H1 (cell line): ENCODE measurements around the gene TASOR2. TPM values are rescaled to one million over a fixed set of nuclear protein-coding genes. Genes with fewer than 3 reads are reported as not detected.
A peak's percentile ranks its signal among the peaks of the same experiment; 100 is the strongest.

Experiments
- BACH1 ChIP-seq: IDR thresholded peaks from 2 replicates; pipeline ENCODE4 v1.6.1; 2012; ENCODE audit warnings: low read length, improper control_type of control experiment
- CBX5 ChIP-seq: fragments of 300-800, 300-1000 bp; sonication (generic); IDR thresholded peaks from 2 replicates; pipeline ENCODE4 v1.7.1; 2016; ENCODE audit warnings: antibody characterized with exemption, low read length, low read depth
- CBX8 ChIP-seq: fragments of 300-800, 300-1000 bp; sonication (generic); IDR thresholded peaks from 2 replicates; pipeline ENCODE4 v1.7.1; 2016; ENCODE audit warnings: low read depth, low read length, borderline replicate concordance
- JUND ChIP-seq: IDR thresholded peaks from 2 replicates; pipeline ENCODE4 v1.6.1; 2011; ENCODE audit warnings: mild to moderate bottlenecking, improper control_type of control experiment, low read length
- KDM5A ChIP-seq: fragments of 200-600 bp; IDR thresholded peaks from 2 replicates; pipeline ENCODE4 v1.7.1; 2012; ENCODE audit warnings: mild to moderate bottlenecking, low read length, inconsistent platforms, mixed read lengths
- NANOG ChIP-seq: IDR thresholded peaks from 2 replicates; pipeline ENCODE4 v1.6.1; 2011; ENCODE audit warnings: low read length, low read depth, mild to moderate bottlenecking, inconsistent platforms; ENCODE audit not compliant: insufficient read depth, poor library complexity, severe bottlenecking
- PHF8 ChIP-seq: fragments of 200-600 bp; sonication (generic); conservative IDR thresholded peaks from 2 replicates; pipeline ENCODE4 v1.7.1; 2012; ENCODE audit warnings: low read depth, mild to moderate bottlenecking, inconsistent platforms, low read length, moderate library complexity
- POLR2A ChIP-seq, 2 experiments: IDR thresholded peaks; 1 replicate in 1 of 2; 2 replicates in 1 of 2; pipeline ENCODE4 v1.6.1; 2011; ENCODE audit warnings: low read depth in 2 of 2, low read length in 2 of 2, mild to moderate bottlenecking in 2 of 2; ENCODE audit errors: control extremely low read depth in 1 of 2
- POLR2AphosphoS5 ChIP-seq: IDR thresholded peaks from 2 replicates; pipeline ENCODE4 v1.6.1; 2011; ENCODE audit warnings: low read depth, low read length
- RAD21 ChIP-seq, 2 experiments: IDR thresholded peaks in 1 of 2; conservative IDR thresholded peaks in 1 of 2; 2 replicates each; pipeline ENCODE4 v1.6.1; 2011; ENCODE audit warnings: low read depth in 2 of 2, low read length in 2 of 2, improper control_type of control experiment in 1 of 2, inconsistent platforms in 1 of 2, mild to moderate bottlenecking in 1 of 2, moderate library complexity in 1 of 2
- RFX5 ChIP-seq: IDR thresholded peaks from 2 replicates; pipeline ENCODE4 v1.6.1; 2011; ENCODE audit warnings: low read depth, low read length, improper control_type of control experiment, borderline replicate concordance
- SAP30 ChIP-seq: fragments of 300-600 bp; sonication (generic); IDR thresholded peaks from 2 replicates; pipeline ENCODE4 v1.7.1; 2012; ENCODE audit warnings: low read length, moderate library complexity, mild to moderate bottlenecking, inconsistent platforms; ENCODE audit not compliant: insufficient read depth, insufficient replicate concordance
- SIRT6 ChIP-seq: IDR thresholded peaks from one replicate; pipeline ENCODE4 v1.7.1; 2012; ENCODE audit warnings: low read length, inconsistent platforms
- SIX5 ChIP-seq: IDR thresholded peaks from 2 replicates; pipeline ENCODE4 v1.6.1; 2011; ENCODE audit warnings: mild to moderate bottlenecking, low read depth, low read length
- SP1 ChIP-seq: IDR thresholded peaks from 2 replicates; pipeline ENCODE4 v1.6.1; 2011; ENCODE audit warnings: low read depth, low read length
- SP4 ChIP-seq: IDR thresholded peaks from 2 replicates; pipeline ENCODE4 v1.6.1; 2012; ENCODE audit warnings: low read length, inconsistent platforms
- SRF ChIP-seq: IDR thresholded peaks from 2 replicates; pipeline ENCODE4 v1.6.1; 2011; ENCODE audit warnings: mild to moderate bottlenecking, low read depth, low read length, moderate library complexity
- ZNF274 ChIP-seq: IDR thresholded peaks from 2 replicates; pipeline ENCODE4 v1.7.0; 2012; ENCODE audit warnings: low read length, borderline replicate concordance; ENCODE audit errors: extremely low read depth
- polyA plus RNA-seq, 7 experiments: library from polyadenylated mRNA; depleted of rRNA in 3 of 7; stranded (reverse) in 5 of 7; unstranded in 2 of 7; fragments of >200 nt in 5 of 7; fragments of 200-250 nt in 2 of 7; gene quantifications; 1 replicate in 5 of 7; 2 replicates in 1 of 7; 4 replicates in 1 of 7; pipeline versions ENCODE4 v1.2.1 to v1.2.3, GENCODE V29; 2011 to 2013; ENCODE audit warnings: missing spikeins in 2 of 7, mixed read lengths in 2 of 7
- total RNA-seq: library from RNA; stranded (reverse); fragmentation: NEBNext Ultra II Directional; extraction: Animal tissue kit (Norgen Biotek cat#: 25700); gene quantifications from 2 replicates; pipeline ENCODE4 v1.2.1, GENCODE V29; 2021
- TF ChIP-seq, protein P1 (sequence below): IDR thresholded peaks from 2 replicates; pipeline ENCODE4 v1.6.1; 2011; ENCODE audit warnings: low read depth, mild to moderate bottlenecking, low read length; ENCODE audit not compliant: insufficient read depth
- TF ChIP-seq, protein P2 (sequence below), 3 experiments: IDR thresholded peaks; 1 replicate in 2 of 3; 2 replicates in 1 of 3; pipeline versions ENCODE4 v1.5.1 to v1.6.1; 2011; ENCODE audit warnings: low read length in 3 of 3, mild to moderate bottlenecking in 3 of 3, inconsistent platforms in 2 of 3, low read depth in 1 of 3, moderate library complexity in 1 of 3; ENCODE audit not compliant: insufficient read depth in 1 of 3; ENCODE audit errors: control extremely low read depth in 1 of 3
- TF ChIP-seq, protein P3 (sequence below): IDR thresholded peaks from 2 replicates; pipeline ENCODE4 v1.6.1; 2012; ENCODE audit warnings: inconsistent platforms

TASOR2 gene
- total and polyA plus RNA-seq, 2 of the 8 experiments (the other 6 are each of a cell fraction or from before 2014, with no cell fraction given), result 13.1 to 74.9 TPM

- TF ChIP-seq SIX5 (no peak), SRF (no peak), SIRT6 (no peak), SP4 (0 out of 2 replicates have a peak, but pooled peaks have one; percentile 35), NANOG (no peak), BACH1 (no peak; the same call in 1 of the 2 replicates), RFX5 (no peak), CBX8 (no peak), SAP30 (no peak), ZNF274 (no peak), KDM5A (no peak), CBX5 (no peak), POLR2A (IDR thresholded peaks at IDR 0.05; ENCODE audit: control extremely low read depth in 1 of 2, low read depth in 2 of 2, low read length in 2 of 2) (peak in 1 of 2 experiments; percentile 32; a peak in 1 of 3 replicates), PHF8 (peak; percentile 64; the same call in 1 of the 2 replicates), RAD21 (IDR thresholded peaks at IDR 0.05 in 1 of 2, conservative IDR thresholded peaks at IDR 0.05 in 1 of 2; ENCODE audit: low read depth in 2 of 2, low read length in 2 of 2) (no peak), SP1 (no peak), JUND (no peak; the same call in 1 of the 2 replicates), POLR2AphosphoS5 (peak; percentile 41; the same call in 1 of the 2 replicates)
- TF ChIP-seq, protein P1, sequence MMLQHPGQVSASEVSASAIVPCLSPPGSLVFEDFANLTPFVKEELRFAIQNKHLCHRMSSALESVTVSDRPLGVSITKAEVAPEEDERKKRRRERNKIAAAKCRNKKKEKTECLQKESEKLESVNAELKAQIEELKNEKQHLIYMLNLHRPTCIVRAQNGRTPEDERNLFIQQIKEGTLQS, result no peak
- TF ChIP-seq, protein P2, sequence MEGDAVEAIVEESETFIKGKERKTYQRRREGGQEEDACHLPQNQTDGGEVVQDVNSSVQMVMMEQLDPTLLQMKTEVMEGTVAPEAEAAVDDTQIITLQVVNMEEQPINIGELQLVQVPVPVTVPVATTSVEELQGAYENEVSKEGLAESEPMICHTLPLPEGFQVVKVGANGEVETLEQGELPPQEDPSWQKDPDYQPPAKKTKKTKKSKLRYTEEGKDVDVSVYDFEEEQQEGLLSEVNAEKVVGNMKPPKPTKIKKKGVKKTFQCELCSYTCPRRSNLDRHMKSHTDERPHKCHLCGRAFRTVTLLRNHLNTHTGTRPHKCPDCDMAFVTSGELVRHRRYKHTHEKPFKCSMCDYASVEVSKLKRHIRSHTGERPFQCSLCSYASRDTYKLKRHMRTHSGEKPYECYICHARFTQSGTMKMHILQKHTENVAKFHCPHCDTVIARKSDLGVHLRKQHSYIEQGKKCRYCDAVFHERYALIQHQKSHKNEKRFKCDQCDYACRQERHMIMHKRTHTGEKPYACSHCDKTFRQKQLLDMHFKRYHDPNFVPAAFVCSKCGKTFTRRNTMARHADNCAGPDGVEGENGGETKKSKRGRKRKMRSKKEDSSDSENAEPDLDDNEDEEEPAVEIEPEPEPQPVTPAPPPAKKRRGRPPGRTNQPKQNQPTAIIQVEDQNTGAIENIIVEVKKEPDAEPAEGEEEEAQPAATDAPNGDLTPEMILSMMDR (IDR thresholded peaks at IDR 0.05; ENCODE audit: control extremely low read depth in 1 of 3, insufficient read depth in 1 of 3, low read depth in 1 of 3, low read length in 3 of 3), result no peak
- TF ChIP-seq, protein P3, sequence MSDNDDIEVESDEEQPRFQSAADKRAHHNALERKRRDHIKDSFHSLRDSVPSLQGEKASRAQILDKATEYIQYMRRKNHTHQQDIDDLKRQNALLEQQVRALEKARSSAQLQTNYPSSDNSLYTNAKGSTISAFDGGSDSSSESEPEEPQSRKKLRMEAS, result peak; percentile 100
These were observed at the start of gene TASOR2 (continued) for GRCh38 chr10:5684318-5684970.
